ENCODE measurements around the gene TNS3.

Gene TNS3

DNA sequence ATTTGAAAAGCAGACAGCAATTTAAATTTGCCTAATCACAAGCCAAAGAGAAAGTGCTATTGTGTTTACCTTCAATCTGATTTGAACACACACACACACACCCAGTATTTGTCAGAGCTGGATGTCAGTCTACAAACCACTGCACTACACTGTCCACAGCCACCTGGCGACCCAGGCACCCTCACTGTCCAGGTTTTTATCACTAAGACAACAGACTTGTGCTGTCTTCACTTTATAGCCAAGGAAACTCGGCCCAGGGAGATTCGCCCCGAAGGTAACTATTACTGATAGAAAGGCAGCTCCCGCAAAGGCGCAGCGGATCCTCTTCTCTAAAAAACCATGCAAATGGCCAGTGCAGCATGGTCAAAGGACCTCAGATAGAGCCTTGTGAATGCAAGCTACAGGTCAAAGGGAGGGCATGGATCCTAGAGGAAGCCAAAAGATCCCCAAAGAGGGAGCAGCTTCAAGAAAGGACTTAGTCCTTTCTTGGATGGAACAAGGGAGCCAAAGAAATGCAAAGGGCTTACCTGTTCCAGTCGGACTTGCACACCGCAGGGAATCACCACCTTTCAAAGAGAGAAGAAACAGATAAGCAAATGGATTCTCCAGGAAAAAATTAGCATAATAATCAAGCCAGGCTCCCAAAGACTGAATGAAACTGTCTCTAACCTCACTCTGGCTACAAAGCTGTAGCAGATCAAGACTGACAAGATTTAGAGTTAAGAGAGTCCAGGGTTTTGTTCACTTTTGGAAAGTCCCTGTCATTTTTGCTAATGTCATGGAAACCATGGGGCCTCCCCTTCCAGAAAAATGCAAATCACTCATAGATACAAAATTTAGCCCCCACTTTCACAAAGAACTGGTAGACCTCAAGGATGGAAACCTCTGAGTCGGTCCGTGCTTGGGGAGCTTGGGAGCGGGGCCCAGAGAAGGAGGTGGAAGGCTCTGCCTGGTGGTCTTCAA is 101.1 kb downstream of the TNS3 start:
- TF ChIP-seq, protein P1, sequence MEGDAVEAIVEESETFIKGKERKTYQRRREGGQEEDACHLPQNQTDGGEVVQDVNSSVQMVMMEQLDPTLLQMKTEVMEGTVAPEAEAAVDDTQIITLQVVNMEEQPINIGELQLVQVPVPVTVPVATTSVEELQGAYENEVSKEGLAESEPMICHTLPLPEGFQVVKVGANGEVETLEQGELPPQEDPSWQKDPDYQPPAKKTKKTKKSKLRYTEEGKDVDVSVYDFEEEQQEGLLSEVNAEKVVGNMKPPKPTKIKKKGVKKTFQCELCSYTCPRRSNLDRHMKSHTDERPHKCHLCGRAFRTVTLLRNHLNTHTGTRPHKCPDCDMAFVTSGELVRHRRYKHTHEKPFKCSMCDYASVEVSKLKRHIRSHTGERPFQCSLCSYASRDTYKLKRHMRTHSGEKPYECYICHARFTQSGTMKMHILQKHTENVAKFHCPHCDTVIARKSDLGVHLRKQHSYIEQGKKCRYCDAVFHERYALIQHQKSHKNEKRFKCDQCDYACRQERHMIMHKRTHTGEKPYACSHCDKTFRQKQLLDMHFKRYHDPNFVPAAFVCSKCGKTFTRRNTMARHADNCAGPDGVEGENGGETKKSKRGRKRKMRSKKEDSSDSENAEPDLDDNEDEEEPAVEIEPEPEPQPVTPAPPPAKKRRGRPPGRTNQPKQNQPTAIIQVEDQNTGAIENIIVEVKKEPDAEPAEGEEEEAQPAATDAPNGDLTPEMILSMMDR (IDR thresholded peaks at IDR 0.05; ENCODE audit: insufficient read depth, missing control alignments), result no peak
- DNase-seq (ENCODE audit: insufficient read length, low spot score), result no peak
- no peak for FAIRE-seq

DNA sequence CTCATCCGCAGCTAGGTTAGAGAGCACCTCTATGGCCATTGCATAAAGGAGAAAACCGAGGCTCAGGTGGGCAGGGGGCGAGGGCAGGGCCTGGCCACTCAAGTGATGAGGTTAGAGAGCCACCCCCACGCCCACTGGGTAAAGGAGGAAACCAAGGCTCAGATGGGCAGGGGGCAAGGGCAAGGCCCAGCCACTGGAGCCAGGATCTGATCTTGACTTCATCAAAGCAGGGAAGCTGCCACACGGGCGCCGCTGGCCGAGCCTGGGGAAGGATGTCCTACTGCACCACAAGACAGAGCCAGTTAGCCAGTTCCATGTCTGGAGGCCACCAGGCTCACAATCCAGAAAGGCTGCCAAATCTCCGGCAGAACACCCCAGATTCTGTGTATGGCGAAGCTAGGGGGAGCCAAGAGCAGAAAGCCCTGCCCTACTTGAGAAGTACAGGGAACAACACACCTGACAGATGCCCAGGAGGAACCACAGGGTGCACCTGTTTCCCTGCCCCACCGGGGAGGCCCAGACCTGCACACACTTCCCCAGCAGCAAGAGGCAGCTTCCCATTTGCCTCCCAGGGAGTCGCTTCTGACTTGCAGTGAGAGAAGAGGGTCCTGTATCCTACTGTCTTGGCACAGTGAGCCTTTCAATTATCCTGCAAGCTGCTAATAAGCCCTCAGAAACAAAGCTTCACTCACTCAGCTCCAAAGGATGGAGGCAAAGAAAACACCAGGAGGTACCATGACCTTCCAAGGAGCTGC is 101.9 kb downstream of the TNS3 start:
- TF ChIP-seq, protein P1 (IDR thresholded peaks at IDR 0.05; ENCODE audit: insufficient read depth, missing control alignments), result no peak
- DNase-seq (ENCODE audit: insufficient read length, low spot score) (no peak), FAIRE-seq (no peak)

DNA sequence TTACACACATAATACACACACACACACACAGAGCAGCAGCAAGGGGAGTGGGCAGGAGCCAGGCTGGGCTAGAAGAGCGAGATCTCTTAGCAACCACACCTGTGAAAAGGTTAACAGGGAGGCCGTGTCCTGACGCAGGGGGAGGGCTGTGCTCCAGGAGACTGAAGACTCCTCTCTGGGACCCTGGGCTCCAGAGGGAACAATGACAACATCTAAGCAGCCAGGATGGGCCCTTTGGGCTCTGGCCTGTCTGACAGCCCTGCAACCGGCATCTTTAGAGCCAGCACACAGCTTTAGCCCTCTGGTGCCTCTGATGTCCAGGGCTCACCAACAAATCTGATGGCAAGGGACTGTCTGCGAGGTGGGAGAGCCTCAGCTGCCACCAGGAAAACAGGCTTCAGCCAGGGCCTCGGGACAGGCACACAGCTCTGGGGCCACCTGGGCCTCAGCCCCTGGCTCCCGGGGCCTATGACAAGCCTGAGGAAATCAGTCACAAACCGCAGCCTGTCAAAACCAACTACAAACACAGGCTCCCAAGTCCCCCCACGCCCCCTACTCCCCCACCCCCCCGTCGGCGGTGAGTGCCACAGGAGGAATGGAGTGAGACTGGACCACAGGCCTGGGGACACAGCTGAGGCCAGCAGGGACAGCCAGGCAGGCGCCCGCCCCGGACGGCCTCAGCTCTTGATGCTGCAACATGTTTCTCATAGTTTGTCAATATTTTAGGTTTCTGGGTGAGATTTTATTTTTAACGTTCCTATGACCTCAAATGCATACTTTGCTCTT is 102.8 kb downstream of the TNS3 start:
- DNase-seq (ENCODE audit: insufficient read length, low spot score), result no peak
- TF ChIP-seq, protein P1 (IDR thresholded peaks at IDR 0.05; ENCODE audit: insufficient read depth, missing control alignments), result no peak
- FAIRE-seq, result no peak

DNA sequence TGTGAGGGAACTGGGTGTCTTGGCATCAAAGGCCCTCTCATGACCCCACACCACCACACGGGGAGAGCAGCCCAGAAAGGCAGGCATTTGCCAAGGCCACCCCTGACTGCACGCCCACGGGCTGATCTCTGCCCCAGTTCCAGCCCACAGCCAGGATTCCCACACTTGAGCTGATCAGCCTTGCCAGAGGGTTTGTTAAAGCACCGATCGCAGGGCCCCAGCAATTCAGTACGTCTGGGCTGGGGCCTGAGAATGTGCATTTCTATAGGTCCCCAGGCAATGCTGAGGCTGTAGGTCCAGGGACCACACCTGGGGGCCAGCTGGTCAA is 103.9 kb downstream of the TNS3 start:
- FAIRE-seq (no peak), DNase-seq (ENCODE audit: insufficient read length, low spot score) (no peak)
- TF ChIP-seq, protein P1 (IDR thresholded peaks at IDR 0.05; ENCODE audit: insufficient read depth, missing control alignments), result no peak

DNA sequence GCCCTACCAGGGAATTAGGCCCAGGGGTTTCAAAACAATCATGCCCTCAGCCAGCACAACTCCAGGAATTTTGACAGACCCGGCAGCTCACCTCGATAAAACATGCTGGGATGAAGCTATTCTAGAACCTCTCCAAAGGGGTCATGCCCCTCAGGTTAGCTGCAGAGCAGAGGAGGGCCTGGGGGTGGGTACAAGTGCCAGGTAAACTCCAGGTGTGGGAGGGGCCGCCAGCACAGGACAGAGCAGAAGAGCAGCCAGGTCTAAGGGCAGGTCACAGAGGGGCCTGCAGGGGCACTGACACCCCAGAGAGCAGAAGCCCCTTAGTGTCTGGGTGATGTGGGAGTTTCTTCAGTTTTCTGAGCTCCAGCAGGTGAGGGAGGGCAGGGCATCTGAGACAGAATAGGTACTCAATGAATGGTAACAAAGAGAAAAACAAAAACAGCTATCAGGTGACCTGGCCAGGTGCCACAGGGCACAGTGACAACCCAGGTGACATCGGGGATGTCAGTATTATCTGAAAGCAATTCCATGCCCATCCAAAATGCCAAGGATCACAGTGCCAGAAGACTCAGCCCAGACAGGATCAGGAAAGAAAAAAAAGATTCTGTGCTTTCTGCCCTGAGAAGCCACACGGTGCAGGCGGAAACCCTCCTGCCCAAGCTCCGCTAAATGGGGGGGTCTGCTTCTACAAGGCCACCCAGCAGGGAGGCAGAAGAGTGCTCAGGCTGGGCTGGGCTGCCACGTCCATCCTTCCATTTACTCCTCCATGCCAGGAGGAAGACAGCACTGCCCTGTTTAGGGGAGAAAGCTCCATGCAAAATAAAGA is 104.5 kb downstream of the TNS3 start:
- FAIRE-seq (no peak), DNase-seq (ENCODE audit: insufficient read length, low spot score) (no peak)
- TF ChIP-seq, protein P1 (IDR thresholded peaks at IDR 0.05; ENCODE audit: insufficient read depth, missing control alignments), result no peak

DNA sequence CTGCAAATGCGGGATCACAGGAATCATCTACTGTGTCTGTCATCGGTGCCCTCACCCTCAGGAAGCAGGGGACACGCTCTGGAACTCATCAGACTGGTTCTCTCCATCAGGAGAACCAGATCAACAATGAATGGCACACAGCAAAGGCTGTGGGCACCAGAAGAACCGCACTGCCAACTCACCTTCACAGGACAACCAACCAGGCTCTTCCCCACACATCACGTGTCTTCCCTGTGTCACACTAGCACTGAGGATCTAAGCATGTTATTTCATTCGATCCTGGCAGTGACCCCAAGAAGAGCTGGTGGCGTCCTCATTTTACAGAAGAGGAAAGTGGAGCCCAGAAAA is 106.1 kb downstream of the TNS3 start:
- no peak for DNase-seq (ENCODE audit: insufficient read length, low spot score)
- FAIRE-seq, result no peak
- TF ChIP-seq, protein P1 (IDR thresholded peaks at IDR 0.05; ENCODE audit: insufficient read depth, missing control alignments), result no peak

All from D721Med (cell line).